GM21529 (cell line): ENCODE measurements around the gene SAMSN1.
"Not testable (repeated sequence)": the region's sequence is repeated elsewhere in the genome, so short reads cannot be mapped to it uniquely, and the experiment has no call there.

ENCODE experiments used
- ATAC-seq: cut with Tn5 transposase; IDR thresholded peaks from one replicate; pipeline ENCODE4 v1.9.1; 2021; ENCODE audit not compliant: unreplicated experiment

SAMSN1 gene

GRCh38 chr21:14533499-14534428, 12.4 kb downstream of the SAMSN1 start:
- ATAC-seq = peak; percentile 86

GRCh38 chr21:14531757-14532316, 14.3 kb downstream of the SAMSN1 start:
- no peak for ATAC-seq

GRCh38 chr21:14530592-14530991, 15.5 kb downstream of the SAMSN1 start:
- no peak for ATAC-seq

- ATAC-seq = no peak
Observed at GRCh38 chr21:14528815-14529214, 17.3 kb downstream of the SAMSN1 start.

GRCh38 chr21:14527696-14528652, 18.1 kb downstream of the SAMSN1 start:
- no peak for ATAC-seq

GRCh38 chr21:14526836-14527695, 19.0 kb downstream of the SAMSN1 start:
- no peak for ATAC-seq

GRCh38 chr21:14526199-14526598, 19.9 kb downstream of the SAMSN1 start:
- ATAC-seq = no peak

GRCh38 chr21:14523234-14523633, 22.9 kb downstream of the SAMSN1 start:
- ATAC-seq = peak; percentile 90

- no peak for ATAC-seq
Observed at GRCh38 chr21:14522736-14523135, 23.4 kb downstream of the SAMSN1 start.

GRCh38 chr21:14520535-14520934, 25.6 kb downstream of the SAMSN1 start:
- ATAC-seq = no peak

GRCh38 chr21:14519000-14519399, 27.1 kb downstream of the SAMSN1 start:
- ATAC-seq = no peak

GRCh38 chr21:14513804-14514203, 32.3 kb downstream of the SAMSN1 start:
- ATAC-seq = no peak

GRCh38 chr21:14506859-14507457, 39.2 kb downstream of the SAMSN1 start:
- not testable (repeated sequence) for ATAC-seq

GRCh38 chr21:14500873-14501272, 45.2 kb downstream of the SAMSN1 start:
- ATAC-seq = no peak

GRCh38 chr21:14499316-14499715, 46.8 kb downstream of the SAMSN1 start:
- no peak for ATAC-seq

GRCh38 chr21:14497825-14498224, 48.3 kb downstream of the SAMSN1 start:
- no peak for ATAC-seq

GRCh38 chr21:14495075-14495474, 51.0 kb downstream of the SAMSN1 start:
- ATAC-seq = no peak

- not testable (repeated sequence) for ATAC-seq
Observed at GRCh38 chr21:14494181-14494580, 51.9 kb downstream of the SAMSN1 start.

GRCh38 chr21:14493731-14494130, 52.4 kb downstream of the SAMSN1 start:
- no peak for ATAC-seq

GRCh38 chr21:14492931-14493330, 53.2 kb downstream of the SAMSN1 start:
- ATAC-seq = no peak
